Keratinocyte (primary cell): Measurements from ENCODE around the gene DAZL. TPM values are rescaled to one million over a fixed set of nuclear protein-coding genes. Genes with fewer than 3 reads are reported as not detected.

Experiments
- DNase-seq: peaks from one replicate; pipeline ENCODE4 v3.0.0-alpha.2; 2011; ENCODE audit warnings: low read depth, missing footprints, low spot score
- FAIRE-seq: peaks from 2 replicates; lab custom pipeline; 2011; peaks lifted over from hg19 to GRCh38; lab: Jason Lieb, UNC
- H2AFZ ChIP-seq: 2 replicates; pipeline ENCODE4 v1.6.0; 2012; ENCODE audit warnings: low read length, control low read depth, inconsistent platforms; ENCODE audit not compliant: control insufficient read depth
- H3K27ac ChIP-seq: 2 replicates; pipeline ENCODE4 v1.5.1; 2011; ENCODE audit warnings: low read length; ENCODE audit not compliant: control insufficient read depth, insufficient read depth
- H3K27me3 ChIP-seq: 3 replicates; pipeline ENCODE4 v1.6.0; 2011; ENCODE audit warnings: low read length; ENCODE audit not compliant: control insufficient read depth, insufficient read depth; ENCODE audit errors: extremely low read depth
- H3K36me3 ChIP-seq, 2 experiments: 2 replicates in 1 of 2; 3 replicates in 1 of 2; pipeline ENCODE4 v1.5.1; 2011; ENCODE audit warnings: low read length in 2 of 2, mild to moderate bottlenecking in 1 of 2; ENCODE audit not compliant: control insufficient read depth in 2 of 2, insufficient read depth in 2 of 2; ENCODE audit errors: extremely low read depth in 1 of 2
- H3K4me1 ChIP-seq: 3 replicates; pipeline ENCODE4 v1.5.1; 2011; ENCODE audit warnings: low read length; ENCODE audit not compliant: control insufficient read depth, insufficient read depth; ENCODE audit errors: extremely low read depth
- H3K4me2 ChIP-seq: 3 replicates; pipeline ENCODE4 v1.6.0; 2011; ENCODE audit warnings: low read depth, low read length; ENCODE audit not compliant: control insufficient read depth, insufficient read depth; ENCODE audit errors: extremely low read depth
- H3K4me3 ChIP-seq, 3 experiments: fragments of 200-600 bp in 1 of 3; sonication (generic) in 1 of 3; 2 replicates in 2 of 3; 3 replicates in 1 of 3; pipeline ENCODE4 v1.5.1; 2011 to 2016; ENCODE audit warnings: low read length in 3 of 3, mild to moderate bottlenecking in 3 of 3, control low read depth in 2 of 3, inconsistent platforms in 1 of 3, low read depth in 1 of 3, mixed read lengths in 1 of 3, mixed run types in 1 of 3, moderate library complexity in 1 of 3; ENCODE audit not compliant: control insufficient read depth in 2 of 3, insufficient read depth in 2 of 3; ENCODE audit errors: extremely low read depth in 1 of 3
- H3K79me2 ChIP-seq: 2 replicates; pipeline ENCODE4 v1.6.0; 2012; ENCODE audit warnings: low read length; ENCODE audit not compliant: control insufficient read depth, insufficient read depth
- H3K9ac ChIP-seq: 3 replicates; pipeline ENCODE4 v1.6.0; 2011; ENCODE audit warnings: low read length; ENCODE audit not compliant: control insufficient read depth, insufficient read depth; ENCODE audit errors: extremely low read depth
- H3K9me1 ChIP-seq: 3 replicates; pipeline ENCODE4 v1.6.0; 2011; ENCODE audit warnings: low read length; ENCODE audit not compliant: control insufficient read depth, insufficient read depth; ENCODE audit errors: extremely low read depth
- H3K9me3 ChIP-seq: 2 replicates; pipeline ENCODE4 v1.5.1; 2012; ENCODE audit warnings: low read depth, low read length; ENCODE audit not compliant: control insufficient read depth
- H4K20me1 ChIP-seq: 3 replicates; pipeline ENCODE4 v1.6.0; 2011; ENCODE audit warnings: low read length; ENCODE audit not compliant: control insufficient read depth, insufficient read depth; ENCODE audit errors: extremely low read depth
- EZH2 ChIP-seq: IDR thresholded peaks from one replicate; pipeline ENCODE4 v1.6.1; 2012; ENCODE audit warnings: inconsistent platforms, mild to moderate bottlenecking, low read length, moderate library complexity
- dilution Hi-C: fragments of 300-500 bp; cut with MboI; formaldehyde crosslinking; loops from one replicate; pipeline ENCODE4 v1.7.0; 2020; ENCODE audit warnings: low sequenced_read_pairs; ENCODE audit not compliant: extremely low pct_ligation_motif_present
- polyA plus RNA-seq, 5 experiments: library from polyadenylated mRNA; depleted of rRNA in 3 of 5; stranded (reverse) in 3 of 5; stranded (forward) in 1 of 5; unstranded in 1 of 5; fragments of >200 nt; gene quantifications; 1 replicate in 1 of 5; 2 replicates in 3 of 5; 3 replicates in 1 of 5; pipeline versions ENCODE4 v1.2.1 to v1.2.3, GENCODE V29; 2011 to 2012; ENCODE audit warnings: missing spikeins in 2 of 5, low read depth in 1 of 5, low replicate concordance in 1 of 5
- TF ChIP-seq, protein P1 (sequence below), 3 experiments: IDR thresholded peaks in 1 of 3; conservative IDR thresholded peaks in 1 of 3; optimal IDR thresholded peaks in 1 of 3; 2 replicates in 2 of 3; 3 replicates in 1 of 3; pipeline versions ENCODE3 to v1.5.1; 2011; ENCODE audit warnings: low read length in 3 of 3, mild to moderate bottlenecking in 3 of 3, moderate library complexity in 2 of 3, control low read depth in 1 of 3, inconsistent platforms in 1 of 3; ENCODE audit not compliant: insufficient read depth in 2 of 3; ENCODE audit errors: extremely low read depth in 1 of 3

DAZL gene
- polyA plus RNA-seq, 1 donor (not counting 4 experiments of a cell fraction or from before 2014, with no cell fraction given) = not detected

DNA sequence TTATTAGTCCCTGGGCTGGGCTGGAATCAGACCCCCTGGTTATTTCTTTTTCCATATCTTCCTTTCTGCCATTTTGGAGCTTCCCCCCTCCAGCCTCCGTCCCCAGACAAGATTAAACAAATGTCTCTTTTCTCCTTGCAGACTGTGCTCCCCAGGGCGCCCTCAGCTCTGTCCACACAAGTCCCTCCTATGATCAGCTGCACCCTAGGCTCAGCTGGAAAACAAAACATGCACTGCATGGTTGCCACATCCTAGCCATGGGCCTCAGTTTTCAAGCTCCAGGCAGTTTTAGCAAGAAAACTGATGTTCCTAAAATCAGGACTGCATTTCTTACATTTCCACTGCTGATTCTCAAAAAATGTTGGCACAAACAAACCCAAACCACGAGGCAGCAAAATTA lies 68.2 kb downstream of the DAZL start:
- Histone ChIP-seq H2AFZ (no peak overlapping the region), H3K27ac (no peak overlapping the region), H3K36me3 (no peaks in the 10 kb centered on the region), H3K4me3 (no peak overlapping the region), H3K79me2 (no peaks in the 10 kb centered on the region), H4K20me1 (no peaks in the 10 kb centered on the region), H3K9me3 (no peaks in the 10 kb centered on the region), H3K4me2 (no peak overlapping the region), H3K9ac (no peak overlapping the region), H3K27me3 (peaks cover 34% of the 10 kb centered on the region), H3K9me1 (no peaks in the 10 kb centered on the region), H3K4me1 (no peaks in the 10 kb centered on the region)
- DNase-seq (no peak), FAIRE-seq (no peak)
- TF ChIP-seq, protein P1, sequence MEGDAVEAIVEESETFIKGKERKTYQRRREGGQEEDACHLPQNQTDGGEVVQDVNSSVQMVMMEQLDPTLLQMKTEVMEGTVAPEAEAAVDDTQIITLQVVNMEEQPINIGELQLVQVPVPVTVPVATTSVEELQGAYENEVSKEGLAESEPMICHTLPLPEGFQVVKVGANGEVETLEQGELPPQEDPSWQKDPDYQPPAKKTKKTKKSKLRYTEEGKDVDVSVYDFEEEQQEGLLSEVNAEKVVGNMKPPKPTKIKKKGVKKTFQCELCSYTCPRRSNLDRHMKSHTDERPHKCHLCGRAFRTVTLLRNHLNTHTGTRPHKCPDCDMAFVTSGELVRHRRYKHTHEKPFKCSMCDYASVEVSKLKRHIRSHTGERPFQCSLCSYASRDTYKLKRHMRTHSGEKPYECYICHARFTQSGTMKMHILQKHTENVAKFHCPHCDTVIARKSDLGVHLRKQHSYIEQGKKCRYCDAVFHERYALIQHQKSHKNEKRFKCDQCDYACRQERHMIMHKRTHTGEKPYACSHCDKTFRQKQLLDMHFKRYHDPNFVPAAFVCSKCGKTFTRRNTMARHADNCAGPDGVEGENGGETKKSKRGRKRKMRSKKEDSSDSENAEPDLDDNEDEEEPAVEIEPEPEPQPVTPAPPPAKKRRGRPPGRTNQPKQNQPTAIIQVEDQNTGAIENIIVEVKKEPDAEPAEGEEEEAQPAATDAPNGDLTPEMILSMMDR (optimal IDR thresholded peaks at IDR 0.05 in 1 of 3, IDR thresholded peaks at IDR 0.05 in 1 of 3, conservative IDR thresholded peaks at IDR 0.05 in 1 of 3; ENCODE audit: extremely low read depth in 1 of 3, insufficient read depth in 2 of 3, low read length in 3 of 3) = no peak
- no peak for TF ChIP-seq EZH2
- dilution Hi-C loops = no loop called here

Other genes starting within 250 kb of the DAZL start
- gene RFTN1, start 91.7 kb downstream of the DAZL start, polyA plus RNA-seq = 17.0 to 24.2 TPM (median 18.0 TPM) in 3 replicates